Natural killer cell (primary cell): ENCODE measurements around the gene TMEM120B. TPM values are rescaled to one million over a fixed set of nuclear protein-coding genes. Genes with fewer than 3 reads are reported as not detected.

Experiments used
- ATAC-seq, 3 donors: fragments of 150-1000 bp in 2 of 3; fragments of 200-7000 bp in 1 of 3; cut with Tn5 transposase; 1 replicate in 1 of 3; 2 replicates in 2 of 3; pipeline ENCODE4 v1.10.0; 2021; ENCODE audit warnings: mild to moderate bottlenecking in 2 of 3, moderate library complexity in 2 of 3
- DNase-seq, 2 donors: peaks; one replicate each; pipeline versions ENCODE4 v3.0.0 to v3.0.0-alpha.2; 2013 to 2021; ENCODE audit warnings: mixed read lengths in 1 of 2
- H3K27ac ChIP-seq: one replicate; pipeline ENCODE4 v1.5.1; 2013; ENCODE audit warnings: mild to moderate bottlenecking, low read length
- H3K27me3 ChIP-seq: one replicate; pipeline ENCODE4 v1.6.1; 2013; ENCODE audit warnings: low read length; ENCODE audit not compliant: control insufficient read depth, insufficient read depth
- H3K36me3 ChIP-seq: one replicate; pipeline ENCODE4 v1.6.1; 2013; ENCODE audit warnings: low read length; ENCODE audit not compliant: control insufficient read depth, insufficient read depth
- H3K4me1 ChIP-seq: one replicate; pipeline ENCODE4 v1.6.1; 2013; ENCODE audit warnings: low read length; ENCODE audit not compliant: control insufficient read depth, insufficient read depth
- H3K4me3 ChIP-seq: one replicate; pipeline ENCODE4 v1.5.1; 2013; ENCODE audit warnings: low read length
- H3K9me3 ChIP-seq: one replicate; pipeline ENCODE4 v1.6.1; 2013; ENCODE audit warnings: low read length; ENCODE audit not compliant: control insufficient read depth, insufficient read depth
- H3K27ac Mint-ChIP-seq, 2 donors: one replicate each; pipeline ENCODE4 v1.8.0; 2022; ENCODE audit warnings: mild to moderate bottlenecking in 2 of 2, mixed read lengths in 2 of 2, moderate library complexity in 1 of 2
- H3K27me3 Mint-ChIP-seq, 2 donors: one replicate each; pipeline ENCODE4 v1.8.0; 2022; ENCODE audit warnings: low read depth in 2 of 2, mixed read lengths in 2 of 2
- H3K36me3 Mint-ChIP-seq: one replicate; pipeline ENCODE4 v1.8.0; 2022; ENCODE audit warnings: mixed read lengths
- H3K4me1 Mint-ChIP-seq, 2 donors: one replicate each; pipeline ENCODE4 v1.8.0; 2022; ENCODE audit warnings: mixed read lengths in 2 of 2
- H3K4me3 Mint-ChIP-seq: one replicate; pipeline ENCODE4 v1.8.0; 2022; ENCODE audit warnings: mild to moderate bottlenecking, moderate library complexity, mixed read lengths
- H3K9me3 Mint-ChIP-seq, 2 donors: one replicate each; pipeline ENCODE4 v1.8.0; 2022; ENCODE audit warnings: mixed read lengths in 2 of 2
- WGBS: methylation state at CpG from one replicate; pipeline ENCODE4 v1.1.7; 2013; ENCODE audit warnings: missing lambda C conversion rate; ENCODE audit not compliant: insufficient coverage; 5-methylcytosine and 5-hydroxymethylcytosine counted together
- intact Hi-C: fragments of 100-400 bp; cut with micrococcal nuclease; formaldehyde crosslinking; loops from one replicate; pipeline ENCODE4 v1.14.2; 2022
- total RNA-seq, 4 donors: library from RNA; stranded (reverse); fragments of 120-200 nt in 1 of 4; gene quantifications; one replicate each; pipeline versions ENCODE4 v1.2.3 to v1.2.4, GENCODE V29; 2013 to 2022
- TF ChIP-seq, protein P1 (sequence below): fragments of 200-600 bp; IDR thresholded peaks from one replicate; pipeline ENCODE4 v1.8.0; 2022; ENCODE audit warnings: antibody characterized with exemption

Gene TMEM120B
- total RNA-seq, 3 donors from 2014 or later (not counting 1 experiment from before 2014, with no cell fraction given), result 6.3 to 8.4 (median 7.9) TPM

DNA sequence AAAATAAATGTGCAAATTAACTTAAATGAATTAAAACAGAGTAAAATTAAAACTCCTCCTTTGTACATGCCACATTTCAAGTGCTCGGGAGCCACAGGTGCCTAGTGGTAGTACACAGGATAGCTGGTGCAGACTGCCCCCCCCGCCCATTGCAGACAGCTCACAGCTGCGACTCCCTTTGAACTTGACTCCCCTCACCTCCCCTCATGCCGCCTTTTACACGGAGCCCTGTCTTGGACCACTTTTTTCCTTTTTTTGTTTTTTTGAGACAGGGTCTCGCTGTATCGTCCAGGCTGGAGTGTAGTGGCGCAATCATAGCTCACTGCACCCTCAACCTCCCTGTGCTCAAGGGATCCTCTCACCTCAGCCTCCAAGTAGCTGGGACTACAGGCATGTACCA lies 102.7 kb downstream of the TMEM120B start:
- Mint-ChIP-seq H3K4me3 (no peak overlapping the region), H3K36me3 (peaks cover 6% of the 10 kb centered on the region), H3K27me3 (no peaks in the 10 kb centered on the region), H3K4me1 (peaks cover 30 to 39% of the 10 kb centered on the region in 2 donors), H3K27ac (no peak overlapping the region), H3K9me3 (no peaks in the 10 kb centered on the region)
- no peak for DNase-seq
- H3K9me3 ChIP-seq, result no peaks in the 10 kb centered on the region
- ATAC-seq, result no peak
- TF ChIP-seq, protein P1, sequence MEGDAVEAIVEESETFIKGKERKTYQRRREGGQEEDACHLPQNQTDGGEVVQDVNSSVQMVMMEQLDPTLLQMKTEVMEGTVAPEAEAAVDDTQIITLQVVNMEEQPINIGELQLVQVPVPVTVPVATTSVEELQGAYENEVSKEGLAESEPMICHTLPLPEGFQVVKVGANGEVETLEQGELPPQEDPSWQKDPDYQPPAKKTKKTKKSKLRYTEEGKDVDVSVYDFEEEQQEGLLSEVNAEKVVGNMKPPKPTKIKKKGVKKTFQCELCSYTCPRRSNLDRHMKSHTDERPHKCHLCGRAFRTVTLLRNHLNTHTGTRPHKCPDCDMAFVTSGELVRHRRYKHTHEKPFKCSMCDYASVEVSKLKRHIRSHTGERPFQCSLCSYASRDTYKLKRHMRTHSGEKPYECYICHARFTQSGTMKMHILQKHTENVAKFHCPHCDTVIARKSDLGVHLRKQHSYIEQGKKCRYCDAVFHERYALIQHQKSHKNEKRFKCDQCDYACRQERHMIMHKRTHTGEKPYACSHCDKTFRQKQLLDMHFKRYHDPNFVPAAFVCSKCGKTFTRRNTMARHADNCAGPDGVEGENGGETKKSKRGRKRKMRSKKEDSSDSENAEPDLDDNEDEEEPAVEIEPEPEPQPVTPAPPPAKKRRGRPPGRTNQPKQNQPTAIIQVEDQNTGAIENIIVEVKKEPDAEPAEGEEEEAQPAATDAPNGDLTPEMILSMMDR, result no peak
- intact Hi-C loops, result no loop called here
- no peaks in the 10 kb centered on the region for H3K27me3 ChIP-seq
- H3K4me3 ChIP-seq, result no peak overlapping the region
- peaks cover 36% of the 10 kb centered on the region for H3K4me1 ChIP-seq
- 94% methylated on average over 8 of the region's 8 CpGs for WGBS
- peaks cover 75% of the 10 kb centered on the region for H3K36me3 ChIP-seq
- no peak overlapping the region for H3K27ac ChIP-seq

DNA sequence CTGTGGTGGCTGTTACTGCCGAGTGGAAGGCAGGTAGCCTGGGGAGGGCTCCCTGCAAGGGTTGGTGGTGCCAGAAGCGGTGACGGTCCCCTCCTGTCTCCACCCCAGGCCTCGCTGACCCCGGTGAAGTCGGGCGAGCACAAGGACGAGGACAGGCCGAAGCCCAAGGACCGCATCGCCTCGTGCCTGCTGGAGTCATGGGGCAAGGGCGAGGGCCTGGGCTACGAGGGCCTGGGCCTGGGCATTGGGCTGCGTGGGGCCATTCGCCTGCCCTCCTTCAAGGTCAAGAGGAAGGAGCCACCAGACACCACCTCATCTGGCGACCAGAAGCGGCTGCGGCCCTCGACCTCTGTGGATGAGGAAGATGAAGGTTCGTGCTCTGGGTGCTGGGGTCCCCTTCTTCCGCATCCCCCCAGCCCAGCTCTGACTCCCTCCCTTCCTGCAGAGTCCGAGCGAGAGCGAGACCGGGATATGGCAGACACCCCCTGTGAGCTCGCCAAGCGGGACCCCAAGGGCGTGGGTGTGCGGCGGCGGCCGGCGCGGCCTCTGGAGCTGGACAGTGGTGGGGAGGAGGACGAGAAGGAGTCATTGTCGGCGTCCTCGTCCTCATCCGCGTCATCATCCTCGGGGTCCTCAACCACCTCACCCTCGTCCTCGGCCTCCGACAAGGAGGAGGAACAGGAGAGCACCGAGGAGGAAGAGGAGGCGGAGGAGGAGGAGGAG lies 104.5 kb downstream of the TMEM120B start:
- Mint-ChIP-seq H3K27ac (no peak overlapping the region), H3K27me3 (no peaks in the 10 kb centered on the region), H3K9me3 (no peaks in the 10 kb centered on the region), H3K4me3 (no peak overlapping the region), H3K36me3 (peaks cover 6% of the 10 kb centered on the region), H3K4me1 (peaks cover 23% of the 10 kb centered on the region in 2 donors)
- Histone ChIP-seq H3K4me1 (peaks cover 18% of the 10 kb centered on the region), H3K27ac (no peak overlapping the region), H3K36me3 (peaks cover 73% of the 10 kb centered on the region), H3K4me3 (no peak overlapping the region), H3K9me3 (no peaks in the 10 kb centered on the region), H3K27me3 (no peaks in the 10 kb centered on the region)
- no peak for ATAC-seq
- WGBS, result 96% methylated on average over 40 of the region's 47 CpGs
- no peak for DNase-seq
- TF ChIP-seq, protein P1, result no peak
- intact Hi-C loops, result no loop called here

DNA sequence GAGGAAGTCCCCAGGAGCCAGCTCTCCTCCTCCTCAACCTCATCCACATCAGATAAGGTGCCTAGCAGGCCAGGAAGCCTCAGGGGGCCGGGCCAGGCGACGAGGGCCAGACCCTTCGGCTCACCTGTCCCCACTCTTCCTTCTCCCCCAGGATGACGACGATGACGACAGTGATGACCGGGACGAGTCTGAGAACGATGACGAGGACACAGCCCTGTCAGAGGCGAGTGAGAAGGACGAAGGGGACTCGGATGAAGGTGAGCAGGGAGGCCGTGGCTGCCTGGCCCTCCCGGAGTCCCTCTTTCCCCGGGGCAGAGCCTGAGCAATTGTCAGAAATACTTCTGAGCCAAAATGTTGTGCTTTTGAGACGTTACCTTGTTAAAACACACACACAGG lies 105.1 kb downstream of the TMEM120B start:
- Histone ChIP-seq H3K36me3 (peaks cover 78% of the 10 kb centered on the region), H3K4me1 (peaks cover 13% of the 10 kb centered on the region), H3K4me3 (no peak overlapping the region), H3K27ac (no peak overlapping the region), H3K27me3 (no peaks in the 10 kb centered on the region), H3K9me3 (no peaks in the 10 kb centered on the region)
- Mint-ChIP-seq H3K36me3 (peaks cover 6% of the 10 kb centered on the region), H3K4me3 (no peak overlapping the region), H3K27me3 (no peaks in the 10 kb centered on the region), H3K9me3 (no peaks in the 10 kb centered on the region), H3K27ac (no peak overlapping the region), H3K4me1 (peaks cover 18 to 19% of the 10 kb centered on the region in 2 donors)
- ATAC-seq (no peak), DNase-seq (no peak)
- intact Hi-C loops, result no loop called here
- TF ChIP-seq, protein P1, result no peak
- 97% methylated on average over 18 of the region's 18 CpGs for WGBS
